ENCODE measurements around the gene KCNH3.

KCNH3 gene

GRCh38 chr12:49562233-49562632 lies 23.4 kb downstream of the KCNH3 start:
- Histone ChIP-seq H3K9me2 (replicated peaks; ENCODE audit: low read depth, low read length) (no peaks in the 10 kb centered on the region), H2AFZ (ENCODE audit: low read length) (no peak overlapping the region), H3K4me3 (ENCODE audit: low read length, poor library complexity, severe bottlenecking) (no peak overlapping the region), H3K4me1 (ENCODE audit: insufficient read depth, low read length, poor library complexity, severe bottlenecking) (peaks cover 35% of the 10 kb centered on the region), H4K20me1 (ENCODE audit: insufficient read depth, low read length, poor library complexity, severe bottlenecking) (peaks cover 12% of the 10 kb centered on the region), H3K9me3 (ENCODE audit: insufficient read depth, low read depth, low read length) (no peaks in the 10 kb centered on the region), H3K27me3 (ENCODE audit: insufficient read depth, low read length, poor library complexity, severe bottlenecking) (no peaks in the 10 kb centered on the region), H3K9ac (ENCODE audit: low read depth, low read length, poor library complexity, severe bottlenecking) (no peak overlapping the region), H3F3A (ENCODE audit: low read depth) (no peaks in the 10 kb centered on the region), H3K4me2 (ENCODE audit: low read depth, low read length, poor library complexity, severe bottlenecking) (no peak overlapping the region), H3K36me3 (ENCODE audit: insufficient read depth, low read length) (peaks cover 44% of the 10 kb centered on the region), H3K79me2 (ENCODE audit: insufficient read depth, low read length) (peaks cover 28% of the 10 kb centered on the region)
- no peak for TF ChIP-seq EZH2phosphoT487 (IDR thresholded peaks at IDR 0.05; ENCODE audit: borderline replicate concordance)
- no peak for TF ChIP-seq CTCF (conservative IDR thresholded peaks at IDR 0.05; ENCODE audit: low read length)

GRCh38 chr12:49562831-49563230 lies 24.0 kb downstream of the KCNH3 start:
- Histone ChIP-seq H3K79me2 (ENCODE audit: insufficient read depth, low read length) (peaks cover 34% of the 10 kb centered on the region), H3F3A (ENCODE audit: low read depth) (no peaks in the 10 kb centered on the region), H3K4me1 (ENCODE audit: insufficient read depth, low read length, poor library complexity, severe bottlenecking) (peaks cover 38% of the 10 kb centered on the region), H3K36me3 (ENCODE audit: insufficient read depth, low read length) (peaks cover 44% of the 10 kb centered on the region), H3K27me3 (ENCODE audit: insufficient read depth, low read length, poor library complexity, severe bottlenecking) (no peaks in the 10 kb centered on the region), H2AFZ (ENCODE audit: low read length) (no peak overlapping the region), H3K4me3 (ENCODE audit: low read length, poor library complexity, severe bottlenecking) (no peak overlapping the region), H3K9me2 (replicated peaks; ENCODE audit: low read depth, low read length) (no peaks in the 10 kb centered on the region), H3K9me3 (ENCODE audit: insufficient read depth, low read depth, low read length) (no peaks in the 10 kb centered on the region), H3K9ac (ENCODE audit: low read depth, low read length, poor library complexity, severe bottlenecking) (no peak overlapping the region), H4K20me1 (ENCODE audit: insufficient read depth, low read length, poor library complexity, severe bottlenecking) (peaks cover 16% of the 10 kb centered on the region), H3K4me2 (ENCODE audit: low read depth, low read length, poor library complexity, severe bottlenecking) (no peak overlapping the region)
- TF ChIP-seq CTCF (conservative IDR thresholded peaks at IDR 0.05; ENCODE audit: low read length) (no peak), EZH2phosphoT487 (IDR thresholded peaks at IDR 0.05; ENCODE audit: borderline replicate concordance) (no peak)

- H3K9ac ChIP-seq (ENCODE audit: low read depth, low read length, poor library complexity, severe bottlenecking), result peak overlapping the region; percentile 97
- H3K79me2 ChIP-seq (ENCODE audit: insufficient read depth, low read length), result peaks cover 45% of the 10 kb centered on the region
- H3K27me3 ChIP-seq (ENCODE audit: insufficient read depth, low read length, poor library complexity, severe bottlenecking), result no peaks in the 10 kb centered on the region
- peaks cover 44% of the 10 kb centered on the region for H3K4me1 ChIP-seq (ENCODE audit: insufficient read depth, low read length, poor library complexity, severe bottlenecking)
- peaks cover 24% of the 10 kb centered on the region for H4K20me1 ChIP-seq (ENCODE audit: insufficient read depth, low read length, poor library complexity, severe bottlenecking)
- H2AFZ ChIP-seq (ENCODE audit: low read length), result no peak overlapping the region
- no peak for TF ChIP-seq EZH2phosphoT487 (IDR thresholded peaks at IDR 0.05; ENCODE audit: borderline replicate concordance)
- TF ChIP-seq CTCF (conservative IDR thresholded peaks at IDR 0.05; ENCODE audit: low read length), result no peak
- H3K4me3 ChIP-seq (ENCODE audit: low read length, poor library complexity, severe bottlenecking), result peak overlapping the region; percentile 100
- H3K9me2 ChIP-seq (replicated peaks; ENCODE audit: low read depth, low read length), result no peaks in the 10 kb centered on the region
- H3K9me3 ChIP-seq (ENCODE audit: insufficient read depth, low read depth, low read length), result no peaks in the 10 kb centered on the region
- peak overlapping the region; percentile 100 for H3K4me2 ChIP-seq (ENCODE audit: low read depth, low read length, poor library complexity, severe bottlenecking)
- peaks cover 36% of the 10 kb centered on the region for H3K36me3 ChIP-seq (ENCODE audit: insufficient read depth, low read length)
- no peaks in the 10 kb centered on the region for H3F3A ChIP-seq (ENCODE audit: low read depth)
Measured at GRCh38 chr12:49563951-49564685, 25.3 kb downstream of the KCNH3 start.
